Stimulated activated CD4-positive, alpha-beta T cell treated with anti-CD3 and anti-CD28 coated beads, Interleukin-15, amount 100 ng/mL, for 1 hour (primary cell): ENCODE data around the gene SLC13A3.

Experiments used
- DNase-seq, 2 donors: peaks; one replicate each; pipeline ENCODE4 v3.0.0-alpha.2; 2020; ENCODE audit warnings: low read depth in 1 of 2, low spot score in 1 of 2

Gene SLC13A3

GRCh38 chr20:46637020-46637419 lies 14.2 kb downstream of the SLC13A3 start:
- DNase-seq: no peak

DNA sequence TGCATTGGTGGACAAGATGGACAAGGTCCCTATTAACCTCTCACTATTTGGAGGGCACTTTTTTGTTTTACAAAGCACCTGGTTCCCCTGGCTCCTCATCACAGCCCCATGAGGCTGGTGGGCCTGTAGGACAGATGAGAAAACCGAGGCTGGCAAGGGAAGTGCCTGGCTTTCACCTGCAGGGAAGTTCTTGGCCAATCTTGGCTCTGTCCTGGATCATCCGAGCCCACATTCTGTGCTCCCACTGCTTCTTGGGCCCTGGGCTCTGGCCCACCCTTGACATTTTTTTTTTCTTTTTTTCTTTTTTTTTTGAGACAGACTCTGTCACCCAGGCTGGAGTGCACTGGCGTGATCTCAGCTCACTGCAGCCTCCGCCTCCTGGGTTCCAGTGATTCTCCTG lies 14.7 kb downstream of the SLC13A3 start:
- DNase-seq: no peak

DNA sequence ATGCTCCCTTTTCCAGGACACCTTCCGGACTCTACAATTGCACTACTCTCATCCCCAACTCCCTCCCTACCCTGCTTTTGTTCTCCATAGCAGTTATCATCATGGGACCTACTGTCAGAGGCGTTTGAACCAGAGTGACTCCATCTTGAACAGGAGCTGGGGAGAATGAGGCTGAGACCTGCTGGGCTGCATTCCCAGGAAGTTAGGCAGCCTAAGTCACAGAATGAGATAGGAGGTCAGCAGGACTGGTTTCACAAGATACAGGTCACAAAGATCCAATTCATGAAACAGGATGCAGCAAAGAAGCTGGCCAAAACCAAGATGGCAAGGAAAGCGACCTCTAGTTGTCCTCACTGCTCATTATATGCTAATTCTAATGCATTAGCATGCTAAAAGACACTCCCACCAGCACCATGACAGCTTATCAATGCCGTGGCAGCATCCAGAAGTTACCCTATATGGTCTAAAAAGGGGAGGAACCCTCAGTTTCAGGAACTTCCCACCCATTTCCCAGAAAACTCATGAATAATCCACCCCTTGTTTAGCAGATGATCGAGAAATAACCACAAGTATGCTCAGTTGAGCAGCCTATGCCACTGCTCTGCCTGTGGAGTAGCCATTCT lies 15.6 kb downstream of the SLC13A3 start:
- no peak for DNase-seq

- DNase-seq: no peak
Observed at GRCh38 chr20:46634528-46634927, 16.7 kb downstream of the SLC13A3 start.

DNA sequence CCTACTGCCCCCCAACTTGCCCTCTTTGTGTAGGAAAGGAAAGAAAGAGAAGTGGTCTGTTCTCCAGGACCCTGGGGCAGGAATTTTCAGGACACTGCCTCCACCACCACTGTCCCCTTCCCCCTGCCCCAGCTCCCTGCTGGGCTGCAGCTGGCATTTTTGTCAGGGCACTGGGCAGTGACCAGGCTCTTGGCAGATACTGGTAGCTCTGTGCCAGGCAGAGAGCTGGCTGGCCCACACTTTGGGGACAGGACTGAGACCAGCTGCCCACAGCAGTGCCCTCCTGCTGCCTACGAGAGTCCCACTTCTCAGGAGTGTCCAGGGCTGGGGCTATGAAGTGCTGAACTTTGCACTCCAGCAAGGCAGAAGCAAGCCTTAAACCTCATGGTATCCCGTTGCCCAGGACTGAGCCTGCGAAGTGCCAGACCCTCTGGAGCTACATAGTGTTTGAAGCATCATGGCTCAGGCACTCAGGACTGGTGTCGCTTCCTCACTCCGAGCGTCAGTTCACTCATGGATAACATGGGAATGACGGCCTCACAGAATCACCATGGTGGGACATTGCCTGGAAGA lies 19.3 kb downstream of the SLC13A3 start:
- DNase-seq: no peak

DNA sequence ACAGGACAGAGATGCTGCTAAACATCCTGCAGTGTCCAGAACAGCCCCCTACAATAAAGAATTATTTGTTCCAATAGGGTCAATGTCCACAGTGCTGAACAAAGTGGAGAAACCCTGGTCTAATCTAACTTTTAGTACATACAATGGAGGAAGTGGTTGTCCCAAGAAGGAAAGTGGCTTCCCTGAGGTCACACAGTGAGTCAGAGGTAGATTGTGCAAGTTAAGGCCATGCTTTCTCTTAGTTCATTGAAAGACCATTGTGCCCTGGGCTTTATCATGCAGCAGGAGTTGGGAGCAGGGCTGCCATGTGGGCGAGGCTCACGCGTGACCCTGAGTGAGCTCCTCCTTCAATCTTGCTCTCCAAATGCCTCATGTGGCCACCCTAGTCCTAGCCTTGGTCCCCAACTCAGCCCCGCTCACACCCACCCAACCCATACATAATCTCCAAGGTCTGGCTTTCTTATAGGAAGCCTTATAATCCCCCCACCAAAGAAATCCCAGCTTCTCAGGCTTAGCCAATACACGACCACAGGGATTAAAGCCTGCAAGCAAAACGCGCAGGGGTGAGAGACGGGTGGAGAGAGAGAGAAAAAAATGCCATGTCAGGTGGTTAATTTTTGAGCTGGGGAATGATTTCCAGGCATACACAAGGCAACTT lies 19.9 kb downstream of the SLC13A3 start:
- DNase-seq: no peak

DNA sequence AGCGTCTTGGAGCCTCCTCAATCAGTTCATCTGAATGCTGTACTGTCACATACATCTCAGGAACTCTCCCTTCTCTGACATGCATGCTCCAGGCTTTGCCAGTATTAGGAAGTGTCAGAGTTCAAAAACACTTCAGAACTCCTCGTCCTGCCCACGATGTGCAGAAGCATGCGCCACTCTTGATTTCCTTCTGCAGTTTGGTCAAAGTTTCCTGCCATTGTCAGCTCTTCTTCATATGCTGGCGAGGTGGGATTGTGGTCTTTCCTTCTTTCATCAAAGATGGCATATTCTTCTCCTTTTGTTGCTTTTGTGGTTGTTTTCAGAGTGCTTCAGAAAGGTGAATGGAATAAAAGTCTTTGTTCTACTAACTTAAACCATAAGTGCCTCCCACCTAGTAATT lies 21.0 kb downstream of the SLC13A3 start:
- no peak for DNase-seq

DNA sequence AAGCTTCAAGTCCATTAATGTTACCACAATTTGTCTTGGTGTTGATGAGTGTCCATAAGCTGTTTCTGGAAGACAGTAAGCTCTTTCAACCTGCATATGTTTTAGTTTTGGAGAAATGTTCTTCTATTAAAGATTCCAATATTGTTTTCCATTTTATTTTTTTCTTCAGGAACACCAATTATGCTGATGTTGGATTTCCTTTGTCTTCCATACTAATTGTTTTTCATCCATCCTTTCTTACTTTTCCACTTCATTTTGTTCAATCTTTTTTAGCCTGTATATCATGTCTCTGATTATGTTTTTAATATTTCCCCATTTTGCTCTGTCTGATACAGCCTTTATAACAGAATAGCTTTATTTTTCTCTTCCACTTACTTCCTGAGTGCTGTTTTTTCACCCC lies 21.9 kb downstream of the SLC13A3 start:
- no peak for DNase-seq

DNA sequence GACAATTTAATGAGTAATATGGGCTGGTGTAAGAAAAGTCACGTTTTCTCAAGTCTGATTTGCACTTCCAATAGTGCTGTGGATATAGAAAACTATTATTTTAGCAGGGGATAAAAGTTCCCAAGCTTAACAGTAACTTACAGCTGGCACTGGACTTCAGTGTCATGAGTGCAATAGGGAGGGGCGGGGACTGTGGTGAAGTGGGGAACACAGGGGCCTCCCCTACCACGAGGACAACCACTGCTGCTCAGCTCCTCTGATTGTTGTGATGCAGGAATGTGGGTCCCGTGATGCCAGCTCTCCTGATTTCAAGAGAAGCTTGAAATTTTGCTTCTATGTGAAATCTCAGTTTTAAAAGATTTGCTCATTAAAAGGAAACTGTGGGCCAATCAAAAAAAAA lies 24.0 kb downstream of the SLC13A3 start:
- DNase-seq: no peak

- DNase-seq: no peak
Observed at GRCh38 chr20:46626758-46627157, 24.5 kb downstream of the SLC13A3 start.

- no peak for DNase-seq
Observed at GRCh38 chr20:46625875-46626373, 25.3 kb downstream of the SLC13A3 start.

DNA sequence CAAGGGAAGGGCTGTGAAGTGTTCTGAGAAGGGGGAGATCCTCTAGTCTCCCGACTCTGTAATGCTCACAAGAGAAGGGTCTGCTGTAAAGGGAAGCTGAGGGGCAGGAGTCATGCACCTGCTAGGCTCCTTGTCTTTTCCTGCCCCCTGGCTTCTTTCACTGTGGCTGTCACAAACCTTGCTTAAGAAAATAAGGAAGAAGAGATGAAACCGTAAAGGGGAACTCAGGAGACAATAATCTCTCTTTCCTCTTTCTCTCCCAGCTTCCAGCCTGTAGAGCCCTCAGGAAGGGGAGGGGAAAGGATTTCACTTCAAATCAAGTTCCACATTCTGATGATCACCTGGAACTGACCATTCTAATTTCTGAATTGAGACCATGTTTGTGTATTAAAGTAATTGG lies 26.3 kb downstream of the SLC13A3 start:
- DNase-seq: no peak

DNA sequence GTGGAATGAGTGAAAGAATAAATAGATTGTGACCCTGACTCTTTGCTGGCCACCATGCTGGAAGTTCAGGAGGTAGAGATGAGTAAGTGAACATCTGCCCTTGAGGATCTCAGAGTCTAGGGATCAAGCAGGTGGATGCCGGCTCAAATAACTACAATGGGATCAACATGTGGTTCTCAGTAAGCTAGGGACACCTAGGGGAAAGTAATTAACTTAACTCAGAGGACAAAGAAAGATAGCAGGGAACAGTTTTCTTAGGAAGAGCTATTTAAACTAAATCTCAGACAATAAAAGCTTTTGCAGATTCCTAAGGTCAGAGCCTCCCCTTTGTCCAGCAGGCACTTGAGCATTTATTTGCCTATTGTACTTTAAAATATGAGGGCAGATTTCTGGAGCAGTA lies 29.1 kb downstream of the SLC13A3 start:
- DNase-seq: no peak

DNA sequence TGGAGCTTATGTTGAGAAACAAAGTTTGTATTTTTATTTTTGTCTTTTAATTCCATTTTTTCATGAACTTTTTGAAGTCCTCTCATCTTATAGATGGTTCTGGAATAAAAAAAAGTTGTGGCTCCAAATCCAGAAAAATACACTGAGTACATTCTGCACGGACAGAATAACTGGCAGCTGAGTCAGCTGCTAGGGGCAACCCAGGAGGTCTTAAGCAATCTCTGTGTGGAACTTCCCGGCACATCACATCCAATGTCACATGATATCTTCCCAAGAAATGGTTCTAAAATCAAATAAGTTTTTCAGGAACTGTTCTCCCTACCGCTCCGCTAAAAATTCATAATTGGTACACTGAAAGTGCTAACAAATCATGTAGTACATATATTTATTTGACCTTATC lies 29.8 kb downstream of the SLC13A3 start:
- DNase-seq: no peak

- DNase-seq: no peak
Observed at GRCh38 chr20:46619445-46619844, 31.8 kb downstream of the SLC13A3 start.

- DNase-seq: no peak
Observed at GRCh38 chr20:46618316-46619100, 32.8 kb downstream of the SLC13A3 start.

DNA sequence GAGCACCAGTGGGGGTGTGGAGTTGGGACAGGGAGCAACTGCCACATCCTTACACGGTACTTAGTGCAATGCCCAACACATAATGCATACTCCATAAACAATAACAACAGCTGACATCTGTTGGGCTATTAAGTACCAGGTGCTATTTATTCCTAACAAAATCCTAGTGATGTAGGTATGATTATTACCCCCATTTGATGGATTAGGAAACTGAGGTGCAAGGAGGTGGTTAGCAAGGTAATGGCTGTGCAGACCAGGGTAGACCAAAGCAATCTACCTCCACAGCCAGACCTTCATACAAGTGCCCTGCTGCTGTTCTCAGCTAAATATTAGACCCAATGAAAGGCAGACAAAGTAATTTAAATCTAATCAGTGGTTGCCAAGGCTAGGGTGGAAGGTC lies 36.8 kb downstream of the SLC13A3 start:
- no peak for DNase-seq

DNA sequence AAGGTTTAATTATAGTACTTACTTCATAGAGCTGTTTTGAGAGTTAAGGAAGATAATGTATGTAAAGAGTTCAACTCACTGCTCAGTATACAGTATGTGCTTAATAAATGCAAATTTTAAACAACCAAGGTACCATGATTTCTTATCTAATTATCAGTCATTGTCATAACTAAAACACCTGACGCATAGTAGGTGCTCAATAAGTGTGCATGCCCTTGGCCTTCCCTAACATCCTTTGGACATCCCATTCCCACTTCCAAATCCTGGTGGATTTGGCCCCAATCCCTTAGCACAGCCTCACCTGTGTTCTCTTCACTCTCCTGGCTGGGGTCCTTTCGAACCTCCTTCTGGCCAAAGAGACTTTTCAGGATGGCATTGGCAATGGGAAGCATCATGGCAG lies 41.1 kb downstream of the SLC13A3 start:
- DNase-seq: no peak

DNA sequence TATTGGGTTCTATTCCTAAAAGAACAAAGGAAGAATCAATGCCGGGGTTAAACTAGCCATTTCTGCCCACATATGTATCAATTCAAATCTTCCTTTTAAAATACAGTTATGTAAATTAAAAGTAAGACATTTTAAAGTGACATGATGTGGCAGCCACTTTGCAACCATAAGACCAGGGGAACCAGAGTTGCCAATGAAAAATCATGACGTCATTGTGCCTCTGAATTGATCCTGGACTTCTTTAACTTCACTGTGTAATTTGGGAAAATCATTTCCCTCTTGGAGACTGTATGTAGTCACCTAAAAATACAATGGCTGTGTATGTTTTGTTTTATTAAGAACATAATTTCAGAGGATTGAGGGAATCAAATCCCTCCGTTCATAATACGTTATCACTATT lies 42.2 kb downstream of the SLC13A3 start:
- no peak for DNase-seq

DNA sequence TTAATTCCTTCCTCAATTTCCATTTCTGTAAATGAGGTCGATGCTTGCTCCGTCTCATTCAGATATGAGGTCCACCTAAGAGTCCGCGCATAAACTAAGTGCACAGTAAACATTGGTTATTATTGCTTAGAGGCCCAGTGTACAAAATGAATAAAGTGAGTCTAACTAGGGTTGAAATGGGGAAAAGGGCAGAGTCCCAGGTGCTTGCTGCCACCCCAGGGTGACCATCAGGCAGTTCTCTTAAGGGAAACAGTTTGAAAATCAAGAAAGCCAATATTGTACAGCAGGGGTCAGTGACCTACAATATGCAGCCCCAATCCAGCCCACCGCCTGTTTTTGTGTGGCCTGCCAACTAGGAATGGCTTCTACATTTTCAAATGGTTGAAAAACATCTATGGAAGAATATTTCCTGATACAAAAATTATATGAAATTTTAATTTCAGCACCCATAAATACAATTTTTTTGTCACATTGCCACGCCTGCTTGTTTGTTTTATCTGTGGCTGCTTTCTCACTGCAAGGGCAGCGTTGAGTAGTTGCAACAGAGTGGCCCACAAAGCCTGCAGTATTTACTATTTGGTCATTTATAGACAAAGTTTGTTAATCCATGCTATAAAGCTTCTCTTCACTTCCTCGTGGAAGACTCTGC lies 43.3 kb downstream of the SLC13A3 start:
- DNase-seq: no peak

DNA sequence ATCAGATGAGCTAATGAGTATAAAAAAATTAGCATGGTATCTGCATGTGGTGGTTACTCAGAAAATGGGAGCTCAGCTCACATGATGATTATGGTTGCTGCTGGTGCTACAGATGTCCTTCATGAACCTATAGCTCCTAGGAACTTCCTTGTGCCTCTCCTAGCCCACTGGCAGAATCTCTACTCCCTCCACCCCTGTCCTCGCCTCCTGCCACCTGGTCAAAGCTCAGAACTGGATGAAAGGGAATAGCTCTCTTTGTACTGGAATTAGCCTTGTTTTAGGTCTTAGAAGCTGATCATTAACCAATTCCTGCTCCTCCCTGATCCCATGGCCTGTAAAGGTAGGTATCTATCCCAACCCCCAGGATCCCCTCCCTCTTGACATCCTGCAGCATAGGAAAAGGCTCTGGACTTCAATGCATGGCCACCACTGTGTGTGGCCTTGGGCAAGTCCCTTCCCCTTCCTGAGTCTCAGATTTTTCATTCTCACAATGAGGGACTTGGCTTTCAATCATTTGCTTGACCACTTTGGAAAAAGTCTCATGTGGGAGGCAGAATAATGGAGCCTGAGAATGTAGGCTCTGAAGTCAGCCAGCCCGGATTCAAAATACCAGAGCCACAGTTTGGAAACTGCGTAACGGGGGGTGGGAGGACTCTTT lies 43.9 kb downstream of the SLC13A3 start:
- DNase-seq: no peak
